CD4-positive, alpha-beta T cell treated with Interleukin-4 for 4 hours (primary cell): ENCODE data around the gene BACH2.
"Not testable (repeated sequence)": the region's sequence is repeated elsewhere in the genome, so short reads cannot be mapped to it uniquely, and the experiment has no call there.

Experiments
- DNase-seq: peaks from one replicate; pipeline ENCODE4 v3.0.0-alpha.2; 2020

The BACH2 gene

GRCh38 chr6:90296341-90297114 is at the start of gene BACH2:
Gene BACH2, minus strand, starts transcription at chr6:90296843. Its CDS starts 287,999 bp downstream, at chr6:90008844.
- DNase-seq, result peak; percentile 93

DNA sequence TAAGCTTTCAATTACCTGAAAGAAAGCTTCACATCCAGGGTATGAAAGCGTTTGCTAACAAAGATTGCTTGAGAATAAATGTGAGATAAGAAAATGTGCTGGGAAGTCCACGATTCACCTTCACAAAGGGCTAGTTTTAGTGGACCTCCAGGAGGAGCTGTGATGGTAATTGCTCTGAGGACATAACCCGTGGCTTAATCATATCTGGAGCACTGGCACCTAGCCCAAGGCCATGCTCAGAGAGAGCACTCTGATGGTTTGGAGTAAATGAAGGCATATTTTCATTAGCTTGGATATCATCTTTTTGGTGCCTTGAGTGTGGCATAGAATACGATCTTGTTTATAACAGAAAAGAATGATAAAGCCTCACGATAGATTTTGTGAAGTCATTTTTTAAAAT is 46.9 kb upstream of the BACH2 start:
- no peak for DNase-seq

- DNase-seq, result no peak
Observed at GRCh38 chr6:90338409-90338808, 41.8 kb upstream of the BACH2 start.

GRCh38 chr6:90336388-90336947 is 39.8 kb upstream of the BACH2 start:
- DNase-seq, result no peak

- DNase-seq, result no peak
Observed at GRCh38 chr6:90333928-90334327, 37.3 kb upstream of the BACH2 start.

DNA sequence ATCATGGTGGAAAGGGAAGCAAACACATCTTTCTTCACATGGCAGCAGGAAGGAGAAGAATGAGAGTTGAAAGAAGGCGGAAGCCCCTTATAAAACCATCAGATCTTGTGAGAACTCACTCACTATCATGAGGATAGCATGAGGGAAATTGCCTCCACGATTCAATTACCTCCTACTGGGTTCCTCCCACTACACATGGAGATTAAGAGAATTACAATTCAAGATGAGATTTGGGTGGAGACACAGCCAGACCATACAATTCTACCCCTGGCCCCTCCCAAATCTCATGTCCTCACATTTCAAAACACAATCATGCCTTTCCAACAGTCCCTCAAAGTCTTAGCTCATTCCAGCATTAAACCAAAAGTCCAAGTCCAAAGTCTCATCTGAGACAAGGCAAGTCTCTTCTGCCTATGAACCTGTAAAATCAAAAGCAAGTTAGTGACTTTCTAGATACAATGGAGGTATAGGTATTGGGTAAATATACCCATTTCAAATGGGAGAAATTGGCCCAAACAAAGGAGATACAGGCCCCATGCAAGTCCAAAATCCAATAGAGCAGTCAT is 36.4 kb upstream of the BACH2 start:
- DNase-seq, result not testable (repeated sequence)

DNA sequence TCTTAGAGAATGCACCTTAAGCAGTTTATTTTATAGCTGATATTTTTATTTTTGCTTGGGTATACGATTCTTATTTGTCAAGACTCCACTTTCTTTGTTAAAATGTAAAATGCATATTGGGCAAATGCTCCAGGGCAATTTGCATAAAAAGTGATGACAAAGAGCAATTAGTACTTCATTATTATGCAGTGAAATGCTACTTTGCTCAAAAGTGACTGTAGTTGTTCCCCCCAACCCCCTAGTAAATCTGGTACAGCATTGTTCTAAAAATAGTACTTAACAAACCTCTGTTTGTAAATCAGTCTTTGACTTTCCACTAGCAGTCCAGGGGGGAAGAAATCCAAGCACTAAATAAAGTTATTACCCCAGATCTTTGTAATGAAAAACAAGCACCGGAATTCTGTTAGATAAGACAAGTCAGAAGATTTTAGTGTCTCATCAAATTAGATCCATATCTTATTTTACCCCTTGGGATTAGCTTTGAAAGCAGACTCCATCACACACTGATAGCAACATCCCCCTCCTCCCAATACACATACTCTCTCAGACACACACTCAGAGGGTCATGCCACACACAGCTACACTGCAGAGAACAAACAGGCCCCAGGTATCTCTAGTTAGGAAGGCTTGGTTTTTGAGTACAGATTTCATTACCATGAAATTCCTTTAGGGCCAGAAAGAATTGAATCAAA is 32.9 kb upstream of the BACH2 start:
- DNase-seq, result no peak

DNA sequence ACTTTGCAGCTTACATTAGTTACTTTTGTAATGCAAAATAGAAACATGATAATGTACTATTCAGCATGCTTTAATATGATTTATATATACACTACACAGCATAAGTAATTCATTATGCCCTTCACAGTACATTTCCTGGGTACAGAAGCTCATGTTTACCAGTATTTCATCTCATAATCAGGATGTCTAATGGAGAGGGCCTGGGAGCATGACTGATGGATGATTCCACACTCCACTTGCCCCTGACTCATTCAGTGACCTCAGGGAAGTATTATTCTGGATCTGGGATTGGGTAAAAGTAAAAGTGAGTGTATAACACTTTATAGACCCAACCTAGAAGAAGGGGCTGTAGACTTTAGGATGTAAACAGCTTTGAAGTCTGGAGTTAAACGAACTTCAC is 31.4 kb upstream of the BACH2 start:
- no peak for DNase-seq

GRCh38 chr6:90326404-90327057 is 29.9 kb upstream of the BACH2 start:
- DNase-seq, result no peak

GRCh38 chr6:90323706-90324105 is 27.1 kb upstream of the BACH2 start:
- no peak for DNase-seq

DNA sequence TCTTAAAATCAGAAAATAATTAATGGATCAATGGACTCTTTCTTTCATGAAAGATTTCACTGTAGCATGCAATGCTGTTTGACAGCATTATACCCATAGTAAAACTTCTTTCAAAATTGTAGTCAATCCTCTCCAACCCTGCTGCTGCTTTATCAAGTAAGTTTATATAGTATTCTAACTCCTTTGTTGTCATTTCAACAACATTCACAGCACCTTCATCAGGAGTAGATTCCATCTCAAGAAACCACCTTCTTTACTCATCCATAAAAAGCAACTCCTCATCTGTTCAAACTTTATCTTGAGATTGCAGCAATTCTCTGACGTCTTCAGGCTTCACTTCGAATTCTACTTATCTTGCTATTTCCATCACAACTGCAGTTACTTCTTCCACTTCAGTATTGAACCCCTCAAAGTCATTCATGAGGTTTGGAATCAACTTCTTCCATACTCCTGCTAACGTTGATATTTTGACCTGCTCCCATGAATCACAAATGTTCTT is 26.4 kb upstream of the BACH2 start:
- no peak for DNase-seq

GRCh38 chr6:90319979-90320685 is 23.5 kb upstream of the BACH2 start:
- no peak for DNase-seq

DNA sequence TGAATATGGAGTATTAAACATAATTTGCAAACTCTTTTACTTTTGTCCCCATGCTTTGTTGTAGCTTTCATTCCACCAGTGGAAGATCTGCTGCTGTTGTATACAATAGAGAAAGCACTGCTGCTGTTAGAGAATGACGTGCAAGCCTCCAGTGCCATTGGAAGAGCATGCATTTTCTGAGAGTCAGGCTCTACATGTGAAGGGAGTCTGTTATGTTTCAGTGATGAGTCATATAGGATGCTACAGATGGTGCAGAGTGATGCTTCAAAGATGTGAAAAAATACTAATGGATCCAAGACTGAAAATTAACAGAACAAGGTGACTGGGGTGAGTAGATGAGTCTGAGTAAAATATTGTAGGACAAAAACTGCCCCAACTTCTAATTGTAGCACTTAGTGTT is 22.4 kb upstream of the BACH2 start:
- DNase-seq, result no peak

GRCh38 chr6:90315986-90316385 is 19.3 kb upstream of the BACH2 start:
- DNase-seq, result no peak

- DNase-seq, result no peak
Observed at GRCh38 chr6:90315354-90315950, 18.8 kb upstream of the BACH2 start.

DNA sequence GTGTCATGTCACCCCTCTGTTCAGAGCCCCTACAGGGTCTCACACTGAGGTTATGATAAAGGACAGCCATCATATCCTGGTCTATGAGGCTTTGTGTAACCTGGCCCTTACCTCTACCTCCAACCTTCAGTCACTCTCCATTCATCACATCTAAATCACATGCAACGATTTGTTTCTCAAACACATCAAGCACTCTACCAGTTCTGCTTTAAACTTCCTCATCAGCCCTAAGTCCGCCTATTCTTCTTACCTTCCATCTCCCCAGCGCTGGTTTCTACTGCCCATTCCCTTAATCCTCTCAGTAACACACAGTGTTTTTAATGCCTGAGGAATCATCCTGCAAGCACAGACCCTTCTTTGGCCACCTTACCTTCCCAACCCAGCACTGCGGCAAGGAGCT is 17.9 kb upstream of the BACH2 start:
- no peak for DNase-seq

- DNase-seq, result no peak
Observed at GRCh38 chr6:90311569-90311968, 14.9 kb upstream of the BACH2 start.

- no peak for DNase-seq
Observed at GRCh38 chr6:90305800-90306448, 9.3 kb upstream of the BACH2 start.

DNA sequence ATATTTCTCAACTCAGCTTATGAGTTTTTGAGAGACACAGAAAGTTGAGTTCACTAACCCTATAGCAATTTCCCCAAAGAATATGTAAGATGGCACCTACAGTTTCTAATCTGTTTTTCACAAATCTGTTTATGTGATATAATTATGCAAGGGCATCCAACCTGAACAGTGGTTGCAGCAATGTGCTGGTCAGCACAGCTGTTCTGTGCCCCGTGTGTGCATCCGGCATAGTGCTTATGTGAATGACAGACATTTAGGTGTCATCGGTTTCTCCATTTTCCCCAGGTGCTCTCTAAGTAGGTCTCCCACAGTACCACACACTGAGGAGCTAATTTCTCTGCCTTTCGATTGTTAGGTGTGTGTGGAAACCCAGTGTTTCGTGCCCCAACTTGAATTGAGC is 7.7 kb upstream of the BACH2 start:
- no peak for DNase-seq

GRCh38 chr6:90303039-90303438 is 6.4 kb upstream of the BACH2 start:
- DNase-seq, result no peak

- no peak for DNase-seq
Observed at GRCh38 chr6:90302320-90302719, 5.7 kb upstream of the BACH2 start.

DNA sequence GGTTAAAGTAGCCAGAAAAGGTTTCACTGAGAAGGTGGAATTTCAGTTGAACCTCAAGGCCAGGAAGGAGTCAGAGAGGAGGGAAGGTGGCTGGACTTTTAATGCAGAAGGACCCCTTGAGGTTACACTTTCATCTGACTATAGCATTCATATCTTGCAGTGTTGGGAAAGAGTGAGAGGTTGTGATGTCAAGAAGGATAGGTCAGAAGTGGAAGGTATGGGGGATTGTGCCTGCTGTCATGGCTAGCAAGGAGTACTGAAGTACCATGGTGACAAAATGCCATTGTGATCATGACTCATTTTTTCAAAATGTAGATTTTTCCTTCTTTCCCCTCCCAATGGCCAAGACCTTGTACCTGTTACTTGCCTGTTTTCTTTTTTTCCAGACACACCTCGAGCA is 5.2 kb upstream of the BACH2 start:
- DNase-seq, result no peak
